ENCODE results near the gene CIDEC. TPM values are rescaled to one million over a fixed set of nuclear protein-coding genes. Genes with fewer than 3 reads are reported as not detected.

The CIDEC gene, protein sequence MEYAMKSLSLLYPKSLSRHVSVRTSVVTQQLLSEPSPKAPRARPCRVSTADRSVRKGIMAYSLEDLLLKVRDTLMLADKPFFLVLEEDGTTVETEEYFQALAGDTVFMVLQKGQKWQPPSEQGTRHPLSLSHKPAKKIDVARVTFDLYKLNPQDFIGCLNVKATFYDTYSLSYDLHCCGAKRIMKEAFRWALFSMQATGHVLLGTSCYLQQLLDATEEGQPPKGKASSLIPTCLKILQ
- under 1 TPM in 1 of 2 experiments, not detected in 1; 0.18 TPM for total RNA-seq

GRCh38 chr3:9879830-9880549 lies at the start of gene CIDEC:
TSS of gene CIDEC (minus strand) at chr3:9880253. CDS start at chr3:9878486, 1,767 bp downstream.
- Mint-ChIP-seq H3K36me3 (no peaks in the 10 kb centered on the region), H3K27ac (no peak within 1 kb of the TSS), H3K4me3 (no peak within 1 kb of the TSS), H3K9me3 (no peaks in the 10 kb centered on the region), H3K27me3 (no peaks in the 10 kb centered on the region), H3K4me1 (no peaks in the 10 kb centered on the region)
- no peak for DNase-seq

- H3K4me1 Mint-ChIP-seq = peaks cover 8% of the 10 kb centered on the region
- no peak overlapping the region for H3K27ac Mint-ChIP-seq
- no peaks in the 10 kb centered on the region for H3K9me3 Mint-ChIP-seq
- no peaks in the 10 kb centered on the region for H3K36me3 Mint-ChIP-seq
- DNase-seq = no peak
- H3K4me3 Mint-ChIP-seq = no peak overlapping the region
- H3K27me3 Mint-ChIP-seq = no peaks in the 10 kb centered on the region
Observed at GRCh38 chr3:9928158-9928557, 48.1 kb upstream of the CIDEC start.

- H3K4me3 Mint-ChIP-seq = no peak overlapping the region
- no peaks in the 10 kb centered on the region for H3K36me3 Mint-ChIP-seq
- H3K27ac Mint-ChIP-seq = no peak overlapping the region
- no peaks in the 10 kb centered on the region for H3K9me3 Mint-ChIP-seq
- no peak for DNase-seq
- H3K27me3 Mint-ChIP-seq = peaks cover 12% of the 10 kb centered on the region
- peaks cover 11% of the 10 kb centered on the region for H3K4me1 Mint-ChIP-seq
Observed at GRCh38 chr3:9918261-9919038, 38.4 kb upstream of the CIDEC start.

DNA sequence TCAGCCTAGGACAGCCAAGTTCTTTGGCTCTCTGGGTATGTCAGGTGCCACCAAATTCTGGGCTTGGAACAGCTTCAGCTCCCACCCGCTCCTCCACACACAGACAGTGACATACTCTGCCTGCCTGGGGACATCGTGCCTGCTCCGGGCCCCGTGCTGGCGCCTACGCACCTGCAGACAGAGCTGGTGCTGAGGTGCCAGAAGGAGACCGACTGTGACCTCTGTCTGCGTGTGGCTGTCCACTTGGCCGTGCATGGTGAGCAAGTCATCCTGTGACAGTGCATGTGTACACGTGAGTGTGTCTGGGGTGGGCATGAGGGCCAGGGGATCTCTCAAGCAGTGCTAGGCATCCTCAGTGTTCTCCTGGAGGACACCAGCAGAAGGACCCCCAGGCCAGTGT lies 37.8 kb upstream of the CIDEC start:
- no peaks in the 10 kb centered on the region for H3K36me3 Mint-ChIP-seq
- H3K4me3 Mint-ChIP-seq = no peak overlapping the region
- peaks cover 12% of the 10 kb centered on the region for H3K27me3 Mint-ChIP-seq
- no peak for DNase-seq
- peaks cover 11% of the 10 kb centered on the region for H3K4me1 Mint-ChIP-seq
- H3K9me3 Mint-ChIP-seq = no peaks in the 10 kb centered on the region
- no peak overlapping the region for H3K27ac Mint-ChIP-seq

DNA sequence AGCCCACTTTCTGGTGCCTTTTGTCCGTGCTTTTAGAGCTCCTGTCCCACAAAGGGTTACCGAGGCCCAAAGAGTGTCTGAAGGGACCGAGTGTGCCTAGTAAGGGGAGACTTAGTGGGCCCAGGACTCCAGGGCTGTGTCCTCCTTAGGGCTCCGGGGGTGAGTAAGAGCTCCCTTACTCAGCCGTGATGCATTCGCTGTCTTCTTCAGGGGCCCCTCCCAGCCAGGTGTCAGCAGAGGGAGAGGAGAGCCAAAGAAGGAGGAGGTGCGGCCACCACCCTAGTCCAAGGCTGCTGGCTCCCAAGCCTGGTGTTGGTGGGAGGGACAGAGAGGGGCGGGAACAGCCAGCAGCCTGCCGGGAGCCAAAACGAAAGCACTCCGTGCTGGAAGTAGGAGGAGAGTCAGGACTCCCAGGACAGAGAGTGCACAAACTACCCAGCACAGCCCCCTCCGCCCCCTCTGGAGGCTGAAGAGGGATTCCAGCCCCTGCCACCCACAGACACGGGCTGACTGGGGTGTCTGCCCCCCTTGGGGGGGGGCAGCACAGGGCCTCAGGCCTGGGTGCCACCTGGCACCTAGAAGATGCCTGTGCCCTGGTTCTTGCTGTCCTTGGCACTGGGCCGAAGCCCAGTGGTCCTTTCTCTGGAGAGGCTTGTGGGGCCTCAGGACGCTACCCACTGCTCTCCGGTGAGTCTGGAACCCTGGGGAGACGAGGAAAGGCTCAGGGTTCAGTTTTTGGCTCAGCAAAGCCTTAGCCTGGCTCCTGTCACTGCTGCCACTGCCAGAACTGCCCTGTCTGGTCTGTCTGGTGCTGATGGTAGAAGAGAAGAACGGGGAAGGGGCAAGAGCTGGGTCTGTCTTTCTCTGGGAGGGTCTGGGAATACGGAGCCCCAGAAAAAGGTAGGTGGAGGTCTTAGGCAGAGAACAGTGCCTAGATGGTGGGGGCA lies 37.0 kb upstream of the CIDEC start, which contains the start of gene IL17RC:
Gene IL17RC (plus strand): TSS at position 365 of the 947 bp plus-strand sequence. CDS start 218 bp downstream, at position 583.
- Mint-ChIP-seq H3K27ac (peak within 1 kb of the TSS; percentile 38), H3K27me3 (peaks cover 16% of the 10 kb centered on the region), H3K36me3 (no peaks in the 10 kb centered on the region), H3K4me1 (peaks cover 14% of the 10 kb centered on the region), H3K4me3 (peak within 1 kb of the TSS; percentile 74), H3K9me3 (no peaks in the 10 kb centered on the region)
- peak; percentile 35 for DNase-seq

GRCh38 chr3:9916346-9916733 lies 36.3 kb upstream of the CIDEC start:
- Mint-ChIP-seq H3K36me3 (no peaks in the 10 kb centered on the region), H3K4me1 (peaks cover 14% of the 10 kb centered on the region), H3K4me3 (peak overlapping the region; percentile 74), H3K27ac (peak overlapping the region; percentile 38), H3K9me3 (no peaks in the 10 kb centered on the region), H3K27me3 (peaks cover 19% of the 10 kb centered on the region)
- DNase-seq = no peak

DNA sequence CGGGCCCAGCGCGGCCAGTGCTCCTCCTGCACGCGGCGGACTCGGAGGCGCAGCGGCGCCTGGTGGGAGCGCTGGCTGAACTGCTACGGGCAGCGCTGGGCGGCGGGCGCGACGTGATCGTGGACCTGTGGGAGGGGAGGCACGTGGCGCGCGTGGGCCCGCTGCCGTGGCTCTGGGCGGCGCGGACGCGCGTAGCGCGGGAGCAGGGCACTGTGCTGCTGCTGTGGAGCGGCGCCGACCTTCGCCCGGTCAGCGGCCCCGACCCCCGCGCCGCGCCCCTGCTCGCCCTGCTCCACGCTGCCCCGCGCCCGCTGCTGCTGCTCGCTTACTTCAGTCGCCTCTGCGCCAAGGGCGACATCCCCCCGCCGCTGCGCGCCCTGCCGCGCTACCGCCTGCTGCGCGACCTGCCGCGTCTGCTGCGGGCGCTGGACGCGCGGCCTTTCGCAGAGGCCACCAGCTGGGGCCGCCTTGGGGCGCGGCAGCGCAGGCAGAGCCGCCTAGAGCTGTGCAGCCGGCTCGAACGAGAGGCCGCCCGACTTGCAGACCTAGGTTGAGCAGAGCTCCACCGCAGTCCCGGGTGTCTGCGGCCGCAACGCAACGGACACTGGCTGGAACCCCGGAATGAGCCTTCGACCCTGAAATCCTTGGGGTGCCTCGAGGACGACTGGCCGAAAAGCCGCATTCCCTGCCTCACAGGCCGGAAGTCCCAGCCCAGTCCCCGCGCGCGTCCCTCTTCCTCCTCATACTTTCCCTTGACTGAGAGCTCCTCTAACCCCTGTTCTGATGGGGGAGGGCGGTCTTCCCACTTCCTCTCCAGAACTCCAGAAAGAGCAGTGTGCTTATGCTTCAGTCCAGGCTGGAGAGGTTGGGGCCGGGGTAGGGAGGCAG lies 35.4 kb upstream of the CIDEC start:
- Mint-ChIP-seq H3K4me3 (peak overlapping the region; percentile 74), H3K9me3 (no peaks in the 10 kb centered on the region), H3K27ac (no peak overlapping the region), H3K27me3 (peaks cover 23% of the 10 kb centered on the region), H3K4me1 (peaks cover 14% of the 10 kb centered on the region), H3K36me3 (no peaks in the 10 kb centered on the region)
- peak; percentile 48 for DNase-seq

DNA sequence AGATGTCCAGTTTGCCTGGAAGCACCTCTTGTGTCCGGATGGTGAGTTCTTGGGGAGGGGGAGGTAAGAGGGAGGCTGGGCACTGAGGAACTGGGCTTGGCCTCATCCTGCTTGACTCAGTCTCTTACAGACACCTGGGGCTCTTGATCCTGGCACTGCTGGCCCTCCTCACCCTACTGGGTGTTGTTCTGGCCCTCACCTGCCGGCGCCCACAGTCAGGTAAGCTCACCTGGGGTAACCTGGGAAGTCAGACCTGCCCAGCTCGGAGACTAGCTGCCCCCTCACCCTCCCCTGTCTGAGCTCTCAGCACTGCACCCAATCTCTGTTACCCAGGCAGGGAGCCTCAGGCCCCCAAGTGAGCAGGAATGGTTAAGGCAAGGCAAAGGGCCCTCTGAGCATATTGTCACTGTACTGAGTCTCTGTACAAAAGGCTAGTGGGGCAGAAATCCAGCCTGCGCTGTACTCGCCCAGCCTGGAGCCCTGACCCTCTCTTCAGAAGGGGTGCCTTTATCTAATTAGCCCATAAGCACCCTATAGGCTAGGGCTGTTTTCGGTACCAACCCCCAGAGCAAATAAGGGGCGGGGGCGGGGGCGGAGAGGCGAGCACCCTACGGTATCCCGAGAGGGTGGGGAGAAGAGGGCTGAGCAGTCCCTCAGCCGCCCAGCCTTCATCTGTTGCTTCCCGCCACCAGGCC lies 34.7 kb upstream of the CIDEC start:
- no peak for DNase-seq
- Mint-ChIP-seq H3K4me3 (no peak overlapping the region), H3K36me3 (no peaks in the 10 kb centered on the region), H3K4me1 (peaks cover 14% of the 10 kb centered on the region), H3K27ac (no peak overlapping the region), H3K27me3 (peaks cover 23% of the 10 kb centered on the region), H3K9me3 (no peaks in the 10 kb centered on the region)

- DNase-seq = no peak
- H3K36me3 Mint-ChIP-seq = no peaks in the 10 kb centered on the region
Observed at GRCh38 chr3:9914011-9914410, 34.0 kb upstream of the CIDEC start.

DNA sequence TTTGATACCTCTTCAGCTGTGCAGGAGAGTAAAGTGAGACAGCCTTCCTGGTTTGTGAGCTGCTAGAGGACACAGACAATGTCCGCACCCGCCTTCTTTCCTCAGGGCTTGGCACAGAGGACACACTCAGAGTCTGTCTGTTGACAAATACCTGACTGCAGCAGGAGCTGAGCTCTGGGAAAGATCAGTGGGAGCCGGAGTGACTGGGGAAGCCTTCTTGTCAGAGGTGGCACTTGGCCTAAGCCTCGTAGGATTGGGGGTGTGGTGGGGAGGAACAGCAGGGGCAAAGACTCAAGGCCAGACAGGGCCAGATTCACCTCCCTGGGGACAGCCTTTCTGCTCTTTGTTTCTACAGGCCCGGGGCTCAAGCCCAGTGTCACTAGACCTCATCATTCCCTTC lies 33.5 kb upstream of the CIDEC start:
- Mint-ChIP-seq H3K36me3 (no peaks in the 10 kb centered on the region), H3K4me3 (no peak overlapping the region), H3K27ac (no peak overlapping the region), H3K4me1 (peaks cover 20% of the 10 kb centered on the region), H3K27me3 (peaks cover 23% of the 10 kb centered on the region), H3K9me3 (no peaks in the 10 kb centered on the region)
- DNase-seq = no peak

More at GRCh38 chr3:9914011-9914410, 34.0 kb upstream of the CIDEC start:
- Mint-ChIP-seq H3K27ac (no peak overlapping the region), H3K27me3 (peaks cover 23% of the 10 kb centered on the region), H3K4me1 (peaks cover 20% of the 10 kb centered on the region), H3K9me3 (no peaks in the 10 kb centered on the region), H3K4me3 (no peak overlapping the region)

- Mint-ChIP-seq H3K4me1 (peaks cover 20% of the 10 kb centered on the region), H3K4me3 (no peak overlapping the region), H3K27me3 (peaks cover 23% of the 10 kb centered on the region), H3K27ac (no peak overlapping the region), H3K9me3 (no peaks in the 10 kb centered on the region), H3K36me3 (no peaks in the 10 kb centered on the region)
- no peak for DNase-seq
Observed at GRCh38 chr3:9912294-9912935, 32.4 kb upstream of the CIDEC start.

GRCh38 chr3:9911863-9912262 lies 31.8 kb upstream of the CIDEC start:
- no peak overlapping the region for H3K4me3 Mint-ChIP-seq
- DNase-seq = no peak
- H3K27ac Mint-ChIP-seq = no peak overlapping the region
- H3K36me3 Mint-ChIP-seq = no peaks in the 10 kb centered on the region
- H3K4me1 Mint-ChIP-seq = peaks cover 19% of the 10 kb centered on the region
- H3K9me3 Mint-ChIP-seq = no peaks in the 10 kb centered on the region
- H3K27me3 Mint-ChIP-seq = peaks cover 23% of the 10 kb centered on the region

Measured in activated naive CD8-positive, alpha-beta T cell treated with anti-CD3 and anti-CD28 coated beads for 36 hours (primary cell).